Panc1 (cell line): ENCODE results near the gene MTUS2. TPM values are rescaled to one million over a fixed set of nuclear protein-coding genes. Genes with fewer than 3 reads are reported as not detected.

ENCODE experiments used
- ATAC-seq: fragments of 200-7000 bp; cut with Tn5 transposase; 2 replicates; pipeline ENCODE4 v1.9.1; 2020; ENCODE audit warnings: mild to moderate bottlenecking, moderate library complexity
- BruUV-seq: library from RNA; stranded (reverse); fragments of 400-500 nt; replicated peaks from 2 replicates; lab custom pipeline; 2021; lab: Mats Ljungman, UMichigan
- CTCF ChIA-PET: fragments of 300-600 bp; sonication (Branson Sonifier 250); formaldehyde crosslinking; loops from one replicate; lab custom pipeline; 2022; ENCODE audit warnings: antibody characterized with exemption; lab: Charles Lee
- POLR2A ChIA-PET: fragments of 300-600 bp; sonication (Branson Sonifier 250); formaldehyde crosslinking; loops from one replicate; lab custom pipeline; 2022; ENCODE audit warnings: antibody characterized with exemption; lab: Charles Lee
- DNase-seq: peaks from one replicate; pipeline ENCODE4 v3.0.0-alpha.2; 2010; ENCODE audit warnings: low read depth, low spot score
- H3K27ac ChIP-seq: 2 replicates; pipeline ENCODE4 v1.5.1; 2011; ENCODE audit warnings: mild to moderate bottlenecking, low read length, inconsistent platforms
- H3K27me3 ChIP-seq: fragments of 200-500 bp; sonication (Bioruptor generic); 2 replicates; pipeline ENCODE4 v1.6.0; 2014; ENCODE audit warnings: low read length, inconsistent platforms; ENCODE audit not compliant: control insufficient read depth, insufficient read depth
- H3K36me3 ChIP-seq: fragments of 200-500 bp; sonication (Bioruptor generic); 2 replicates; pipeline ENCODE4 v1.5.1; 2014; ENCODE audit warnings: inconsistent platforms, mild to moderate bottlenecking, low read length, moderate library complexity; ENCODE audit not compliant: control insufficient read depth, insufficient read depth
- H3K4me1 ChIP-seq: 2 replicates; pipeline ENCODE4 v1.5.1; 2011; ENCODE audit warnings: inconsistent platforms, mild to moderate bottlenecking, low read length, moderate library complexity; ENCODE audit not compliant: control insufficient read depth, insufficient read depth
- H3K4me3 ChIP-seq, 2 experiments: 2 replicates each; pipeline ENCODE4 v1.5.1; 2011 to 2012; ENCODE audit warnings: low read depth in 2 of 2, low read length in 2 of 2, mild to moderate bottlenecking in 2 of 2, inconsistent platforms in 1 of 2, moderate library complexity in 1 of 2
- H3K9me3 ChIP-seq: fragments of 200-500 bp; sonication (Bioruptor generic); 2 replicates; pipeline ENCODE4 v1.5.1; 2014; ENCODE audit warnings: low read depth, mild to moderate bottlenecking, inconsistent platforms, low read length, moderate library complexity; ENCODE audit not compliant: control insufficient read depth, insufficient read depth
- POLR2AphosphoS5 ChIP-seq: IDR thresholded peaks from 2 replicates; pipeline ENCODE4 v1.6.1; 2012; ENCODE audit warnings: mild to moderate bottlenecking, low read depth, low read length, moderate library complexity
- SIN3A ChIP-seq: IDR thresholded peaks from 2 replicates; pipeline ENCODE4 v1.6.1; 2012; ENCODE audit warnings: low read depth, mild to moderate bottlenecking, low read length, moderate library complexity, borderline replicate concordance; ENCODE audit not compliant: insufficient read depth
- TCF7L2 ChIP-seq: IDR thresholded peaks from 2 replicates; pipeline ENCODE4 v1.6.1; 2011; ENCODE audit warnings: mild to moderate bottlenecking, low read depth, low read length, inconsistent platforms
- in situ Hi-C: cut with HindIII; loops from 2 replicates; pipeline ENCODE4 v1.10.0; 2016; ENCODE audit warnings: low sequenced_read_pairs, low pct_unique_long_range_greater_than_20kb
- intact Hi-C: fragments of 100-400 bp; cut with micrococcal nuclease; formaldehyde crosslinking; loops from one replicate; pipeline ENCODE4 v1.10.0; 2022; ENCODE audit not compliant: unreplicated experiment
- total RNA-seq: library from RNA; stranded (reverse); gene quantifications from one replicate; pipeline ENCODE4 v1.2.1, GENCODE V29; 2021; ENCODE audit not compliant: unreplicated experiment
- TF ChIP-seq, protein P1 (sequence below): fragments of 450-650 bp; IDR thresholded peaks from 2 replicates; pipeline ENCODE4 v1.5.1; 2017; ENCODE audit warnings: mild to moderate bottlenecking
- TF ChIP-seq, protein P2 (sequence below), 2 experiments: IDR thresholded peaks; 2 replicates each; pipeline ENCODE4 v1.6.1; 2011 to 2012; ENCODE audit warnings: low read depth in 2 of 2, control low read depth in 1 of 2, low read length in 1 of 2, mild to moderate bottlenecking in 1 of 2, moderate library complexity in 1 of 2; ENCODE audit not compliant: insufficient read depth in 1 of 2

Gene MTUS2
- total RNA-seq, 1 experiment from 2014 or later = 0.05 TPM

DNA sequence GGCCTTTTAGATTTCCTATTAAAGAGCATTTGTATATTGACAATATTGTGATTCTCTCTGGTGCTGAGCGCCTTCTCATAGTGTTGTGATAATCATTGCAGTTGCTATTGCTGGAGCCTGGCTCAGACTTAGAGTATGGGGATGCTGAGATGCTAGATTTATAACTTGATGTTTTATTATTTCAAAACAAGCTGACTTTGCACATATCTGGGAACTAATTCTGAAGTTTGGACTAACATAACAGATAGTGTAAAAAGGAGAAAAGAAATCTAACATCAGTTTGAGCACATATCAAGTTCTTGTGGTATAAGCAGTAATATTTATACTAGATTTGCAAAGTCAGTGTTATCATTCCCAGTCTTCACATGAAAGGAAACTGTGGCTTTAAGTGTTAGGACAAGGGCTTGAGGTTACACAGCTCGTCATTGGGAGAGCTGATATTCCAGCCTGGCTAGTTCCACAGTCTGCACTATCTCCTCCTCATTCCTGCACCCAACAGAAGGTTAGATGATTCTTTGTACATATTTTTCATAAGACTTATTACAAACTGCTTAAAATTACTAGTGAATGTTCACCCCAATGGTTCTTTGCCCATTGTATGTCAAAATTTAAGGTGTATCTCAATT is 279.8 kb downstream of the MTUS2 start:
- ATAC-seq (no peak), DNase-seq (no peak)
- Histone ChIP-seq H3K9me3 (no peaks in the 10 kb centered on the region), H3K4me1 (no peaks in the 10 kb centered on the region), H3K27me3 (no peaks in the 10 kb centered on the region), H3K4me3 (no peak overlapping the region), H3K27ac (no peak overlapping the region), H3K36me3 (no peaks in the 10 kb centered on the region)
- intact Hi-C loops (no loop called here), in situ Hi-C loops (no loop called here)
- CTCF ChIA-PET = no interaction called here
- TF ChIP-seq, protein P1, sequence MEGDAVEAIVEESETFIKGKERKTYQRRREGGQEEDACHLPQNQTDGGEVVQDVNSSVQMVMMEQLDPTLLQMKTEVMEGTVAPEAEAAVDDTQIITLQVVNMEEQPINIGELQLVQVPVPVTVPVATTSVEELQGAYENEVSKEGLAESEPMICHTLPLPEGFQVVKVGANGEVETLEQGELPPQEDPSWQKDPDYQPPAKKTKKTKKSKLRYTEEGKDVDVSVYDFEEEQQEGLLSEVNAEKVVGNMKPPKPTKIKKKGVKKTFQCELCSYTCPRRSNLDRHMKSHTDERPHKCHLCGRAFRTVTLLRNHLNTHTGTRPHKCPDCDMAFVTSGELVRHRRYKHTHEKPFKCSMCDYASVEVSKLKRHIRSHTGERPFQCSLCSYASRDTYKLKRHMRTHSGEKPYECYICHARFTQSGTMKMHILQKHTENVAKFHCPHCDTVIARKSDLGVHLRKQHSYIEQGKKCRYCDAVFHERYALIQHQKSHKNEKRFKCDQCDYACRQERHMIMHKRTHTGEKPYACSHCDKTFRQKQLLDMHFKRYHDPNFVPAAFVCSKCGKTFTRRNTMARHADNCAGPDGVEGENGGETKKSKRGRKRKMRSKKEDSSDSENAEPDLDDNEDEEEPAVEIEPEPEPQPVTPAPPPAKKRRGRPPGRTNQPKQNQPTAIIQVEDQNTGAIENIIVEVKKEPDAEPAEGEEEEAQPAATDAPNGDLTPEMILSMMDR = no peak
- TF ChIP-seq, protein P2, sequence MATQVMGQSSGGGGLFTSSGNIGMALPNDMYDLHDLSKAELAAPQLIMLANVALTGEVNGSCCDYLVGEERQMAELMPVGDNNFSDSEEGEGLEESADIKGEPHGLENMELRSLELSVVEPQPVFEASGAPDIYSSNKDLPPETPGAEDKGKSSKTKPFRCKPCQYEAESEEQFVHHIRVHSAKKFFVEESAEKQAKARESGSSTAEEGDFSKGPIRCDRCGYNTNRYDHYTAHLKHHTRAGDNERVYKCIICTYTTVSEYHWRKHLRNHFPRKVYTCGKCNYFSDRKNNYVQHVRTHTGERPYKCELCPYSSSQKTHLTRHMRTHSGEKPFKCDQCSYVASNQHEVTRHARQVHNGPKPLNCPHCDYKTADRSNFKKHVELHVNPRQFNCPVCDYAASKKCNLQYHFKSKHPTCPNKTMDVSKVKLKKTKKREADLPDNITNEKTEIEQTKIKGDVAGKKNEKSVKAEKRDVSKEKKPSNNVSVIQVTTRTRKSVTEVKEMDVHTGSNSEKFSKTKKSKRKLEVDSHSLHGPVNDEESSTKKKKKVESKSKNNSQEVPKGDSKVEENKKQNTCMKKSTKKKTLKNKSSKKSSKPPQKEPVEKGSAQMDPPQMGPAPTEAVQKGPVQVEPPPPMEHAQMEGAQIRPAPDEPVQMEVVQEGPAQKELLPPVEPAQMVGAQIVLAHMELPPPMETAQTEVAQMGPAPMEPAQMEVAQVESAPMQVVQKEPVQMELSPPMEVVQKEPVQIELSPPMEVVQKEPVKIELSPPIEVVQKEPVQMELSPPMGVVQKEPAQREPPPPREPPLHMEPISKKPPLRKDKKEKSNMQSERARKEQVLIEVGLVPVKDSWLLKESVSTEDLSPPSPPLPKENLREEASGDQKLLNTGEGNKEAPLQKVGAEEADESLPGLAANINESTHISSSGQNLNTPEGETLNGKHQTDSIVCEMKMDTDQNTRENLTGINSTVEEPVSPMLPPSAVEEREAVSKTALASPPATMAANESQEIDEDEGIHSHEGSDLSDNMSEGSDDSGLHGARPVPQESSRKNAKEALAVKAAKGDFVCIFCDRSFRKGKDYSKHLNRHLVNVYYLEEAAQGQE (IDR thresholded peaks at IDR 0.05; ENCODE audit: insufficient read depth in 1 of 2, low read depth in 2 of 2, low read length in 1 of 2) = no peak
- TF ChIP-seq TCF7L2 (no peak), POLR2AphosphoS5 (no peak), SIN3A (no peak)
- POLR2A ChIA-PET = no interaction called here
- BruUV-seq = no TSS peak

DNA sequence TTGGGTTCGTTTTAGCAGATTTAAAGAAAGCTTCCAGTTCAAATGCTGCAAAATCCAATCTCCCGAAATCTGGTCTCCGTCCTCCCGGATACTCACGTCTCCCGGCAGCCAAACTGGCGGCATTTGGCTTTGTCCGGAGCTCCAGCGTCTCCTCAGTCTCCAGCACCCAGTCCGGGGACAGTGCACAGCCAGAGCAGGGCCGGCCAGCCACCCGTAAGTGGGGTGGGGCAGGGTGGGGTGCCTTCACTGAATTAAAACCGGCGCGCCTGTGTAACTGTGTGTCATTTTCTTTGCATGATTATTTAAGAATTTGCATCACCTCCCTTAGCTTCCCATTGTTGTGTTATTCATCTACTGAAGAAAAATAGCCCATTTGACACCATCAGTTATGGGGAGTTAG is 280.6 kb downstream of the MTUS2 start:
- DNase-seq (no peak), ATAC-seq (no peak)
- Histone ChIP-seq H3K27ac (no peak overlapping the region), H3K27me3 (no peaks in the 10 kb centered on the region), H3K4me3 (no peak overlapping the region), H3K4me1 (no peaks in the 10 kb centered on the region), H3K9me3 (no peaks in the 10 kb centered on the region), H3K36me3 (no peaks in the 10 kb centered on the region)
- intact Hi-C loops = no loop called here
- ChIA-PET POLR2A (no interaction called here), CTCF (no interaction called here)
- TF ChIP-seq, protein P1 = no peak
- no peak for TF ChIP-seq SIN3A
- no peak for TF ChIP-seq TCF7L2
- no peak for TF ChIP-seq POLR2AphosphoS5
- TF ChIP-seq, protein P2 (IDR thresholded peaks at IDR 0.05; ENCODE audit: insufficient read depth in 1 of 2, low read depth in 2 of 2, low read length in 1 of 2) = no peak
- in situ Hi-C loops = no loop called here
- BruUV-seq = no TSS peak
